Nephron (organoid): ENCODE data around the gene SLC44A1.

Source experiments
- H3K27ac Mint-ChIP-seq, 3 experiments: 2 replicates each; pipeline ENCODE4 v1.8.0; 2020; ENCODE audit warnings: mixed read lengths in 3 of 3, mild to moderate bottlenecking in 2 of 3, moderate library complexity in 1 of 3
- H3K27me3 Mint-ChIP-seq: 2 replicates; pipeline ENCODE4 v1.8.0; 2021; ENCODE audit warnings: low read depth, mild to moderate bottlenecking, moderate library complexity, mixed read lengths
- H3K36me3 Mint-ChIP-seq: 2 replicates; pipeline ENCODE4 v1.8.0; 2020; ENCODE audit warnings: low read depth, mixed read lengths
- H3K4me1 Mint-ChIP-seq: 2 replicates; pipeline ENCODE4 v1.8.0; 2020; ENCODE audit warnings: mixed read lengths
- H3K4me3 Mint-ChIP-seq, 3 experiments: 2 replicates each; pipeline ENCODE4 v1.8.0; 2020; ENCODE audit warnings: mild to moderate bottlenecking in 3 of 3, mixed read lengths in 3 of 3, moderate library complexity in 2 of 3
- H3K9me3 Mint-ChIP-seq: 2 replicates; pipeline ENCODE4 v1.8.0; 2020; ENCODE audit warnings: mixed read lengths
- CTCF ChIP-seq, 3 experiments: fragments of 200-600 bp; sonication (generic); IDR thresholded peaks; one replicate each; pipeline ENCODE4 v1.5.0; 2021; ENCODE audit warnings: antibody characterized with exemption in 3 of 3; ENCODE audit not compliant: unreplicated experiment in 3 of 3

SLC44A1 gene

GRCh38 chr9:105275938-105276337, 31.5 kb downstream of the SLC44A1 start:
- Mint-ChIP-seq H3K9me3 (no peaks in the 10 kb centered on the region), H3K27ac (no peak overlapping the region), H3K36me3 (no peaks in the 10 kb centered on the region), H3K27me3 (no peaks in the 10 kb centered on the region), H3K4me3 (no peak overlapping the region), H3K4me1 (peaks cover 5% of the 10 kb centered on the region)
- TF ChIP-seq CTCF (IDR thresholded peaks at IDR 0.05; ENCODE audit: unreplicated experiment in 3 of 3) = no peak

- H3K27me3 Mint-ChIP-seq = no peaks in the 10 kb centered on the region
These were observed 34.3 kb downstream of the SLC44A1 start for GRCh38 chr9:105278751-105279150.

GRCh38 chr9:105280691-105281090, 36.2 kb downstream of the SLC44A1 start:
- H3K4me1 Mint-ChIP-seq = no peaks in the 10 kb centered on the region
- H3K9me3 Mint-ChIP-seq = no peaks in the 10 kb centered on the region
- H3K27me3 Mint-ChIP-seq = peaks cover 3% of the 10 kb centered on the region
- H3K36me3 Mint-ChIP-seq = no peaks in the 10 kb centered on the region
- no peak for TF ChIP-seq CTCF (IDR thresholded peaks at IDR 0.05; ENCODE audit: unreplicated experiment in 3 of 3)
- no peak overlapping the region for H3K4me3 Mint-ChIP-seq
- no peak overlapping the region for H3K27ac Mint-ChIP-seq

More at GRCh38 chr9:105278751-105279150, 34.3 kb downstream of the SLC44A1 start:
- no peak for TF ChIP-seq CTCF (IDR thresholded peaks at IDR 0.05; ENCODE audit: unreplicated experiment in 3 of 3)
- Mint-ChIP-seq H3K4me3 (no peak overlapping the region), H3K27ac (no peak overlapping the region), H3K4me1 (no peaks in the 10 kb centered on the region), H3K36me3 (no peaks in the 10 kb centered on the region), H3K9me3 (no peaks in the 10 kb centered on the region)

GRCh38 chr9:105281272-105281671, 36.8 kb downstream of the SLC44A1 start:
- H3K27ac Mint-ChIP-seq = no peak overlapping the region
- H3K27me3 Mint-ChIP-seq = peaks cover 3% of the 10 kb centered on the region
- TF ChIP-seq CTCF (IDR thresholded peaks at IDR 0.05; ENCODE audit: unreplicated experiment in 3 of 3) = no peak
- no peaks in the 10 kb centered on the region for H3K9me3 Mint-ChIP-seq
- H3K4me1 Mint-ChIP-seq = no peaks in the 10 kb centered on the region
- no peaks in the 10 kb centered on the region for H3K36me3 Mint-ChIP-seq
- H3K4me3 Mint-ChIP-seq = no peak overlapping the region

- Mint-ChIP-seq H3K27ac (no peak overlapping the region), H3K4me3 (no peak overlapping the region), H3K36me3 (no peaks in the 10 kb centered on the region), H3K9me3 (no peaks in the 10 kb centered on the region), H3K4me1 (no peaks in the 10 kb centered on the region), H3K27me3 (peaks cover 3% of the 10 kb centered on the region)
- TF ChIP-seq CTCF (IDR thresholded peaks at IDR 0.05; ENCODE audit: unreplicated experiment in 3 of 3) = no peak
These were observed 37.5 kb downstream of the SLC44A1 start for GRCh38 chr9:105281926-105282325.

- Mint-ChIP-seq H3K36me3 (no peaks in the 10 kb centered on the region), H3K4me3 (no peak overlapping the region), H3K9me3 (no peaks in the 10 kb centered on the region), H3K4me1 (no peaks in the 10 kb centered on the region), H3K27me3 (peaks cover 3% of the 10 kb centered on the region), H3K27ac (no peak overlapping the region)
- no peak for TF ChIP-seq CTCF (IDR thresholded peaks at IDR 0.05; ENCODE audit: unreplicated experiment in 3 of 3)
These were observed 38.6 kb downstream of the SLC44A1 start for GRCh38 chr9:105282870-105283621.
